Activated T-cell treated with anti-CD3 and anti-CD28 coated beads, Interleukin-2, amount 50 U/mL, for 24 hours (primary cell): ENCODE data around the gene ANKS1B.
"Not testable (repeated sequence)": the region's sequence is repeated elsewhere in the genome, so short reads cannot be mapped to it uniquely, and the experiment has no call there.

Experiments
- DNase-seq: peaks from one replicate; pipeline ENCODE4 v3.0.0-alpha.2; 2020
- H3K27ac Mint-ChIP-seq: 2 replicates; pipeline ENCODE4 v1.8.0; 2020; ENCODE audit warnings: mild to moderate bottlenecking, mixed read lengths
- H3K27me3 Mint-ChIP-seq: 2 replicates; pipeline ENCODE4 v1.8.0; 2020; ENCODE audit warnings: mixed read lengths
- H3K36me3 Mint-ChIP-seq: 2 replicates; pipeline ENCODE4 v1.8.0; 2020; ENCODE audit warnings: low read depth, mixed read lengths
- H3K4me1 Mint-ChIP-seq: 2 replicates; pipeline ENCODE4 v1.8.0; 2020; ENCODE audit warnings: low read depth, mixed read lengths
- H3K4me3 Mint-ChIP-seq: 2 replicates; pipeline ENCODE4 v1.8.0; 2020; ENCODE audit warnings: mild to moderate bottlenecking, moderate library complexity, mixed read lengths
- H3K9me3 Mint-ChIP-seq: 2 replicates; pipeline ENCODE4 v1.8.0; 2020; ENCODE audit warnings: mixed read lengths

The ANKS1B gene

DNA sequence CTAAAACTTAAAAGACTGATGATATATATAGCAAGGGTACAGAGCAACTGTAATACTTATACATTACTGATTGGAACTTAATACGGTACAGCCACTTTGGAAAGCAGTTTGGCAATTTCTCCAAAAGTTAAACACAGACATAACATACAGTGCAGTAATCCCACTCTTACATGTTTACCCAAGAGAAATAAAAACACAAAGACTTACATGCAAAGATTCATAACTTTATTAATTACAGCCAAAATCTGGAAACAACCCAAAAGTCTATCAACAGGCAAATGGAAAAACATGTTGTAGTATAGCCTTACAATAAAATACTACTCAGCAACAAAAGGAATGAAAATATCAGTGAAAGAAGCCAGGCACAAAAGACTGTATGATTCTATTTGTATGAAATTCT lies 252.6 kb downstream of the ANKS1B start:
- H3K4me3 Mint-ChIP-seq, result no peak overlapping the region
- peaks cover 9% of the 10 kb centered on the region for H3K9me3 Mint-ChIP-seq
- no peaks in the 10 kb centered on the region for H3K4me1 Mint-ChIP-seq

DNA sequence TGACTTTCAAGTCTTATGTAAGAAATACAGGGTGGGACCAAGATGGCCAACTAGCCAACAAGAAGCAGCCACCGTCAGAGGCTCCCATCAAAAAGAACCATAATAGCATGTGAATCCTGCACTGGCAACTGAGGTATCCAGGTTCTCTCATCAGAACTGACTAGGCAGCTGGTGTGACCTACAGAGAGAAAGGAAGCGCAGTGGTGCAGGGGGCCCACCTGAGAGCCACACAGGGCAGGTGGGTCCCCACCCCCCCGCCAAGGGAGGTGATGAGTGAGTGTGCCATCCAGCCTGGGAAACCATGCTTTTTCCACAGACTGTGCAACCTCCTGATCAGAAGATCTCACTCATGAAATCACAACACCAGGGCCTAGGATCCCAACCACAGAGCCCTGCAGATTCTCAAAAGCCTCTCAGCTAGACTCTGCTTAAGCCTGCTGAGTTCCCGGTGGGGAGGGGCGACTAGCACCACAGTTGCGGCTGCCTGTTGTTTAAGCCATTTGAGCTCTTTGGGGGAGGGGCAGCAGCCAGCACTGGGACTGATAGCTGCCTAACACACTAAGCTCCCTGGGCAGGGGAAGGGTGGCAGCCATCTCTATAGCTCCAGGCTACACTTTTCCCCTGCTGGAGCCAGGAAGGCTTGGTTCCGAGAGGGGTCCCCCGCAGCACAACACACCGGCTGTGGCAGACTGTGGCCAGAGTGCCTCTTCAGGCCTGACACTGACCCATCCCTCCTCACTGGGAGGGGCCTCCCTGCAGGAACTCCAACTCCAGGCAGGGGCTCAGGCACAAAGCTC lies 261.8 kb downstream of the ANKS1B start:
- no peak for DNase-seq
- Mint-ChIP-seq H3K27ac (no peak overlapping the region), H3K4me1 (no peaks in the 10 kb centered on the region), H3K27me3 (no peaks in the 10 kb centered on the region), H3K4me3 (no peak overlapping the region), H3K9me3 (peaks cover 10% of the 10 kb centered on the region), H3K36me3 (no peaks in the 10 kb centered on the region)

More for the DNA sequence above, 252.6 kb downstream of the ANKS1B start:
- no peaks in the 10 kb centered on the region for H3K36me3 Mint-ChIP-seq
- no peak for DNase-seq
- no peak overlapping the region for H3K27ac Mint-ChIP-seq
- H3K27me3 Mint-ChIP-seq, result no peaks in the 10 kb centered on the region

DNA sequence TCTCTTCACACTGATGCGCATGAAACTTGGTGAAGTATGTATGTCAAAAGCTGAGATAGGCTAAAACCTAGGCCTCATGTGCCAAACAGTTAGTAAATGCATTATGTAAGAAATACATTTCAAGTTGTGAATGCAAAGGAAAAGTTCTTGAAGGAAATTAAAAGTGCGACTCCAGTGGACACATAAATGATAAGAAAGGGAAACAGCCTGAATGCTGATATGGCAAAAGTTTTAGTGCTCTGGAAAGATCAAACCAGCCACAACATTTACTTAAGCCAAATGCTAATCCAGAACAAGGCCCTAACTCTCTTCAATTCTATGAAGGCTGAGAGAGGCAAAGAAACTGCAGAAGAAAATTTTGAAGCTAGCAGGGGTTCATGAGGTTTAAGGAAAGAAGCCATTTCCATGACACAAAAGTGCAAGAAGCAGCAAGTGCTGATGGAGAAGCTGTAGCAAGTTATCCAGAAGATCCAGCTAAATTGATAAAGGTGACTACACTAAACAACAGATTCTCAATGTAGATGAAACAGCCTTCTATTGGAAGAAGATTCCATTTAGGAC lies 262.9 kb downstream of the ANKS1B start:
- no peaks in the 10 kb centered on the region for H3K27me3 Mint-ChIP-seq
- peaks cover 8% of the 10 kb centered on the region for H3K9me3 Mint-ChIP-seq
- no peak overlapping the region for H3K27ac Mint-ChIP-seq
- H3K4me3 Mint-ChIP-seq, result no peak overlapping the region
- no peak for DNase-seq
- H3K4me1 Mint-ChIP-seq, result no peaks in the 10 kb centered on the region
- no peaks in the 10 kb centered on the region for H3K36me3 Mint-ChIP-seq

DNA sequence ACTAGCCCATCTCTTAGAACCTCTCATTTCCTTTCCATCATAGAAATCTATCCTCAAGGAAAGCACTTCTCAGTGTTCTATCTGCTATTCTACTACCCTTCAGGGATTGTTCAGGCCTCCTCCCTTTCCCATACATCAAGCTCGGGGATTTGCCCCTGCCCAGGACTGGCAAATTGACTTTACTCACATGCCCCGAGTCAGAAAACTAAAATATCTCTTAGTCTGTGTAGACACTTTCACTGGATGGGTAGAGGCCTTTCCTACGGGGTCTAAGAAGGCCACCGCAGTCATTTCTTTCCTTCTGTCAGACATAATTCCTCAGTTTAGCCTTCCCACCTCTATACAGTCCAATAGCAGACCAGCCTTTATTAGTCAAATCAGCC lies 264.7 kb downstream of the ANKS1B start:
- H3K27ac Mint-ChIP-seq, H3K4me3 Mint-ChIP-seq, DNase-seq, H3K4me1 Mint-ChIP-seq, H3K27me3 Mint-ChIP-seq, H3K36me3 Mint-ChIP-seq, H3K9me3 Mint-ChIP-seq: not testable (repeated sequence)

DNA sequence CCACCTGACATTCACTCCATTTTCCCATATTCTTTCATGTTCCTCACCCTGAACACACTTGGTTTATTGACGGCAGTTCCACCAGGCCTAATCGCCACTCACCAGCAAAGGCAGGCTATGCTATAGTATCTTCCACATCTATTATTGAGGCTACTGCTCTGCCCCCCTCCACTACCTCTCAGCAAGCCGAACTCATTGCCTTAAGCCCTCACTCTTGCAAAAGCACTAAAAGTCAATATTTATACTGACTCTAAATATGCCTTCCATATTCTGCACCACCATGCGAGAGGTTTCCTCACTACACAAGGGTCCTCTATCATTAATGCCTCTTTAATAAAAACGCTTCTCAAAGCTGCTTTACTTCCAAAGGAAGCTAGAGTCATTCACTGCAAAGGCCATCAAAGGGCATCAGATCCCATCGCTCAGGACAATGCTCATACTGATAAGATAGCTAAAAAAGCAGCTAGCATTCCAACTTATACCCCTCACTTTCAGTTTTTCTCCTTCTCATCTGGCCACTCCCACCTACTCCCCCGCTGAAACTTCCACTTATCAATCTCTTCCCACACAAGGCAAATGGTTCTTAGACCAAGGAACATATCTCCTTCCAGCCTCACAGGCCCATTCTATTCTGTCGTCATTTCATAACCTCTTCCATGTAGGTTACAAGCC lies 265.2 kb downstream of the ANKS1B start:
- not testable (repeated sequence) for DNase-seq, H3K27me3 Mint-ChIP-seq, H3K36me3 Mint-ChIP-seq, H3K4me3 Mint-ChIP-seq, H3K9me3 Mint-ChIP-seq, H3K27ac Mint-ChIP-seq, H3K4me1 Mint-ChIP-seq

DNA sequence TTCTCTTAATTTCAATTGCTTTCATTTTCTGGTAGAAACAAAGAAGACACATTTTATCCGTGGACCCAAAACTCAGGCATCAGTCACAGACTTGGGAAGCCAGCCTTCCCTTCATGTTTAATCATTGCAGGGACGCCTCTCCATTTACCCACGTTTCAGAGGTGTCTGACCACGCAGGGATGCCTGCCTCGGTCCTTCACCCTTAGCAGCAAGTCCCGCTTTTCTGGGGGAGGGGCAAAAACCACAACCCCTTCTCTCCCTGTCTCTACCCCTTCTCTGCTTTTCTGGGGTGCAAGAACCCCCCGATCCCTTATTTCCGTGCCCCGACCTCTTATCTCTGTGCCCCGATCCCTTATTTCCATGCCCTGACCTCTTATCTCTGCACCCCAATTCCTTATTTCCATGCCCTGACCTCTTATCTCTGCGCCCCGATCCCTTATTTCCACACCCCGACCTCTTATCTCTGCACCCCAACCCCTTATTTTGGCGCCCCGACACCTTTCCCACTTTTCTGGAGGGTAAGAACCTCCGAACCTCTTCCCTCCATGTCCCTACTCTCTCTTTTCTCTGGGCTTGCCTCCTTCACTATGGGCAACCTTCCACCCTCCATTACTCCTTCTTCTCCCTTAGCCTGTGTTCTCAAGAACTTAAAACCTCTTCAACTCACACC lies 268.8 kb downstream of the ANKS1B start:
- H3K9me3 Mint-ChIP-seq, H3K27me3 Mint-ChIP-seq, H3K4me1 Mint-ChIP-seq, H3K4me3 Mint-ChIP-seq, H3K36me3 Mint-ChIP-seq, H3K27ac Mint-ChIP-seq, DNase-seq: not testable (repeated sequence)

DNA sequence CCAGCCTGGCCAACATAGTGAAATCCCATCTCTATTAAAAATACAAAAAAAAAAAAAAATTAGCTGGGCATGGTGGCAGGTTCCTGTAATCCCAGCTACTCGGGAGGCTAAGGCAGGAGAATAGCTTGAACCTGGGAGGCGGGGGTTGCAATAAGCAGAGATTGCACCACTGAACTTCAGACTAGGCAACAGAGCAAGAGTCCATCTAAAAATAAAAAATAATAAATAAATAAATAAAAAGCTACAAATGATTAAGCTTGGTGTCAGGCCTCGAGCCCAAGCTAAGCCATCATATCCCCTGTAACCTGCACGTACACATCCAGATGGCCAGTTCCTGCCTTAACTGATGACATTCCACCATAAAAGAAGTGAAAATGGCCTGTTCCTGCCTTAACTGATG lies 269.8 kb downstream of the ANKS1B start:
- DNase-seq, H3K4me1 Mint-ChIP-seq, H3K9me3 Mint-ChIP-seq, H3K27me3 Mint-ChIP-seq, H3K27ac Mint-ChIP-seq, H3K36me3 Mint-ChIP-seq, H3K4me3 Mint-ChIP-seq: not testable (repeated sequence)

DNA sequence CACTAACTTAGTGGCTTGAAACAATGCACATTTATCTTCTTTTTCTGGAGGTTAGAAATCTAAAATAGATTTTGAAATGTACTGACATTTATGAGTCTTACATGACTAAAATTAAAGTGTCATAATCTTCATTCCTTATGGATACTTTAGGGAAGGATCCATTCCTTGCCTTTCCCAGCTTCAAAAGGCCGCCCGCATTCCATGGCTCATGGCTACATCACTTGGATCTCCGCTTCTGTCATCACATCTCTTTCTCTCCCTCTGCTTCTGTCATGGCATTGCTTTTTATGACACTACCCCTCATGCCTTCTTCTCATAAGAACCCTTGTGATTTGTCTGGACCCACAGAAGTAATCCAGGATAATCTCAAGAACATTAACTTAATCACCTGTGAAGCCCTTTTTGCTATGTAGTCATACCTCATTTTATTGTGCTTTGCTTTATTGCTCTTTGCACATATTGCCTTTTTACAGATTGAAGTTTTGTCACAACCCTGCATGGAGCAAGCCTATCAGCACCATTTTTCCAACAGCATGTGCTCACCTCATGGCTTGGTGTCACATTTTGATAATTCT lies 270.7 kb downstream of the ANKS1B start:
- no peaks in the 10 kb centered on the region for H3K4me1 Mint-ChIP-seq
- H3K27ac Mint-ChIP-seq, result no peak overlapping the region
- no peak for DNase-seq
- H3K36me3 Mint-ChIP-seq, result no peaks in the 10 kb centered on the region
- H3K27me3 Mint-ChIP-seq, result no peaks in the 10 kb centered on the region
- no peak overlapping the region for H3K4me3 Mint-ChIP-seq
- H3K9me3 Mint-ChIP-seq, result peaks cover 7% of the 10 kb centered on the region

DNA sequence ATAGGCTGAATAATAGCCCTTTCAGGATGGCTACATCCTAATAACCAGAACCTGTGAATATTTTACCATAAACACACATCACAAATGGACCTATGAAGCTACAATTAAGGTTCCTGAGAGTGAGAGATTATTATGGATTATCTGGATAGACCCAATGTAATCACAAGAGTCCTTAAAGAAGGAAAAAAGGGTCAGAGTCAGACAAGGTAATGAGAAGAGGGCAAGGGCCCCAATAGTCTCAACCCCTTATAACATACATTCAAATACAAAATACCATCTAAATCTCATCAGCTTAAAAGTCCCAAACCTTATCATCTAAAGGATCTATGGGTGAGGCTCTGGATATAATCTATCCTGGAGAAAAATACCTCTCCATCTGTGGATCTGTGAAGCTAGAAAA lies 272.5 kb downstream of the ANKS1B start:
- Mint-ChIP-seq H3K36me3 (no peaks in the 10 kb centered on the region), H3K27ac (no peak overlapping the region), H3K27me3 (no peaks in the 10 kb centered on the region), H3K9me3 (peaks cover 7% of the 10 kb centered on the region), H3K4me3 (no peak overlapping the region), H3K4me1 (no peaks in the 10 kb centered on the region)
- DNase-seq, result no peak

GRCh38 chr12:99711246-99711645 lies 273.5 kb downstream of the ANKS1B start:
- Mint-ChIP-seq H3K27ac (no peak overlapping the region), H3K4me1 (no peaks in the 10 kb centered on the region), H3K27me3 (no peaks in the 10 kb centered on the region), H3K4me3 (no peak overlapping the region), H3K9me3 (peaks cover 7% of the 10 kb centered on the region), H3K36me3 (no peaks in the 10 kb centered on the region)
- no peak for DNase-seq

DNA sequence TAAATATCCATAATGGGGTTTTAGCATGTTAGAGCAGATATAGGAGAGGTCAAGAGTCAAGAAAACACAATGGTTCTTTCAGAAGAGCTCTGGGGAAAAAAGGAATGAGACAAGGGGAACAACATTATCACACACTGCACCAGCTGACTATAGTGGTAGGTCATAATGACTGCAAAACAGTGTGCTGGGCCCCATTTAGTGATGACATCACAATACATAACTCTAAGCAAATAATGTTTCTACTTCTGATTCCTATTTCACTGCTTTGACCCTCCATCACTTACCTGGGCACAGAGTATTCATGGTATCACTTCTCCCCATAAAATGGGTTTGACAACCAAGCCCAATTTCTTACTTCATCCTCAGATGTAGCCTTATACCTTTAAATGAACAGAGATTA lies 275.1 kb downstream of the ANKS1B start:
- H3K27ac Mint-ChIP-seq, result no peak overlapping the region
- H3K4me1 Mint-ChIP-seq, result no peaks in the 10 kb centered on the region

DNA sequence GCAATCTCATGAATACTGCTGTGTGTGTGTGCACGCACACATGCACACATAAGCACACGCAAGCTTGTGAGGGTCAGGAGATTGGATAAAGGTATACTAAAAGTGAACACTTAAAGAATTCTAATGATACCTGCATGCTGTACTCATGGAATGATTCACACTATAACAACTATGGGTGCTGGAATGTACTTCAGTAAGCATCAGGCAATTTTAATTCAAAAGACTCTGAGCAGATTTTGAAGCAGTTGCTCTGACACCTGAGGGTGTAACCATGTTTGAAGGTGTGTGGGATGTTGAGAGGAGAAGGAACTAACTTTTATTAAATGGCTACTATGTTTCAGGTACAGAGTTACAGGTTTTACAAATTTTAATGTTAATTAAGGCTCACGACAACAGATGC lies 275.6 kb downstream of the ANKS1B start:
- peaks cover 7% of the 10 kb centered on the region for H3K9me3 Mint-ChIP-seq
- H3K4me3 Mint-ChIP-seq, result no peak overlapping the region
- no peaks in the 10 kb centered on the region for H3K36me3 Mint-ChIP-seq
- no peak overlapping the region for H3K27ac Mint-ChIP-seq
- H3K27me3 Mint-ChIP-seq, result no peaks in the 10 kb centered on the region
- H3K4me1 Mint-ChIP-seq, result no peaks in the 10 kb centered on the region
- DNase-seq, result no peak

More for the DNA sequence above, 275.1 kb downstream of the ANKS1B start:
- no peaks in the 10 kb centered on the region for H3K27me3 Mint-ChIP-seq
- H3K36me3 Mint-ChIP-seq, result no peaks in the 10 kb centered on the region
- H3K4me3 Mint-ChIP-seq, result no peak overlapping the region
- no peak for DNase-seq
- H3K9me3 Mint-ChIP-seq, result peaks cover 7% of the 10 kb centered on the region

- Mint-ChIP-seq H3K27me3 (no peaks in the 10 kb centered on the region), H3K4me3 (no peak overlapping the region), H3K36me3 (no peaks in the 10 kb centered on the region), H3K4me1 (no peaks in the 10 kb centered on the region), H3K27ac (no peak overlapping the region), H3K9me3 (peaks cover 7% of the 10 kb centered on the region)
- DNase-seq, result no peak
These were observed 276.9 kb downstream of the ANKS1B start for GRCh38 chr12:99707883-99708282.

DNA sequence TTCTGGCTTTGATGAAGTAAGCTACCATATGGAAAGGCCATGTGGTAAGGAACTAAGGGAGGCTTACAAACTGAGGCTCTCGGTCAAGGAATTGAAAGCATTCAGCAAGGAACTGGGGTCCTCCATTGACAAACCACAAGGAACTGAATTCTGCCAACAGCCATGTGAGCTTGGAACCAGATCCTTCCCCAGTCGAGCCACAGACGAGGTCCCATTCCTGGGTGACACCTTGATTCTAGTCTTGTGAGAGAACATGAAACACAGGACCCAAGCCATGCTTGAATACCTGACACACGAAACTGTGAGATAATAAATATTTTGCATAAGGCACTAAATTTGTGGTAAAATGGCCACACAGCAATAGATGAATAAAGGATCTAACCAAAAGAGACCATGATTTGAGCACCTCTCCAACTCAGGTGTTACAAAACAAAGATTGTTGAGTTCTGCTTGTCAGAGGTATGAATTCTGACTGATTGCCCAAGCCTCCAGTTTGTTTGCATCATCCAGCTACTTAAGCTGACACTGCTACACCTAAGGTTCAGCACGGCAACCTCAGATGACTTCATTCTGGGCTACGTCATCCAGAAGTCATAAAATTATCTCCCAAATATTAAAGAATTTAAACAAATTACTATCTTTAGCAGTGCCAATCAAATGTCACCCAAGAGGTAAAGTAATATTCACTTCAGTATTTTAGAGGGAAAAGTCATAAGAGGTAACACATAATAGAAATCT lies 277.8 kb downstream of the ANKS1B start:
- Mint-ChIP-seq H3K9me3 (peaks cover 7% of the 10 kb centered on the region), H3K4me3 (no peak overlapping the region), H3K27me3 (no peaks in the 10 kb centered on the region), H3K27ac (no peak overlapping the region), H3K4me1 (no peaks in the 10 kb centered on the region), H3K36me3 (no peaks in the 10 kb centered on the region)
- DNase-seq, result no peak
